Suprapubic skin (tissue), 4 donors: ENCODE measurements around the gene ANAPC7.

Experiments used
- CTCF ChIP-seq, 2 donors: fragments of 200-600 bp in 1 of 2; fragments of 450-650 bp in 1 of 2; sonication (generic) in 1 of 2; IDR thresholded peaks; one replicate each; pipeline ENCODE4 v1.5.1; 2016 to 2019; ENCODE audit warnings: antibody characterized with exemption in 2 of 2, mild to moderate bottlenecking in 1 of 2, moderate library complexity in 1 of 2
- EP300 ChIP-seq: sonication (generic); formaldehyde crosslinking; IDR thresholded peaks from one replicate; pipeline ENCODE4 v1.6.1; 2017; ENCODE audit warnings: antibody characterized with exemption
- POLR2A ChIP-seq, 2 donors: fragments of 450-650 bp; IDR thresholded peaks; one replicate each; pipeline ENCODE4 v1.6.1; 2017; ENCODE audit warnings: antibody characterized with exemption in 2 of 2, mild to moderate bottlenecking in 2 of 2, moderate library complexity in 2 of 2
- POLR2AphosphoS5 ChIP-seq, 3 donors: sonication (generic); formaldehyde crosslinking; IDR thresholded peaks; one replicate each; pipeline ENCODE4 v1.6.1; 2017; ENCODE audit warnings: antibody characterized with exemption in 3 of 3

GRCh38 chr12:110329710-110330109 lies 73.8 kb downstream of the ANAPC7 start:
- TF ChIP-seq CTCF (IDR thresholded peaks at IDR 0.05) (no peak), POLR2AphosphoS5 (IDR thresholded peaks at IDR 0.05) (no peak), EP300 (no peak), POLR2A (IDR thresholded peaks at IDR 0.05) (no peak)
